GM18870 (cell line): ENCODE data around the gene AMPH.
"Not testable (repeated sequence)": the region's sequence is repeated elsewhere in the genome, so short reads cannot be mapped to it uniquely, and the experiment has no call there.

ENCODE experiments used
- ATAC-seq: cut with Tn5 transposase; IDR thresholded peaks from one replicate; pipeline ENCODE4 v1.9.1; 2021; ENCODE audit warnings: moderate library complexity; ENCODE audit not compliant: unreplicated experiment

AMPH gene

GRCh38 chr7:38628630-38629385, 2.4 kb downstream of the AMPH start:
- no peak for ATAC-seq

GRCh38 chr7:38625866-38626265, 5.3 kb downstream of the AMPH start:
- ATAC-seq = no peak

- no peak for ATAC-seq
Measured at GRCh38 chr7:38615665-38616064, 15.5 kb downstream of the AMPH start.

- ATAC-seq = no peak
Measured at GRCh38 chr7:38607466-38607865, 23.7 kb downstream of the AMPH start.

GRCh38 chr7:38600741-38601140, 30.4 kb downstream of the AMPH start:
- ATAC-seq = no peak

- no peak for ATAC-seq
Measured at GRCh38 chr7:38594949-38595348, 36.2 kb downstream of the AMPH start.

GRCh38 chr7:38592737-38593288, 38.4 kb downstream of the AMPH start:
- no peak for ATAC-seq

- no peak for ATAC-seq
Measured at GRCh38 chr7:38585572-38586354, 45.4 kb downstream of the AMPH start.

GRCh38 chr7:38584443-38585210, 46.5 kb downstream of the AMPH start:
- ATAC-seq = no peak

GRCh38 chr7:38580485-38580884, 50.7 kb downstream of the AMPH start:
- no peak for ATAC-seq

- ATAC-seq = no peak
Measured at GRCh38 chr7:38574086-38574485, 57.1 kb downstream of the AMPH start.

GRCh38 chr7:38571620-38572019, 59.6 kb downstream of the AMPH start:
- not testable (repeated sequence) for ATAC-seq

GRCh38 chr7:38568497-38568896, 62.7 kb downstream of the AMPH start:
- ATAC-seq = no peak

GRCh38 chr7:38565289-38565688, 65.9 kb downstream of the AMPH start:
- no peak for ATAC-seq

- ATAC-seq = no peak
Measured at GRCh38 chr7:38563741-38564140, 67.4 kb downstream of the AMPH start.

- ATAC-seq = no peak
Measured at GRCh38 chr7:38561166-38561565, 70.0 kb downstream of the AMPH start.

- ATAC-seq = no peak
Measured at GRCh38 chr7:38558761-38559345, 72.3 kb downstream of the AMPH start.

GRCh38 chr7:38554586-38554985, 76.6 kb downstream of the AMPH start:
- no peak for ATAC-seq

GRCh38 chr7:38550836-38551235, 80.3 kb downstream of the AMPH start:
- no peak for ATAC-seq

GRCh38 chr7:38548605-38549004, 82.6 kb downstream of the AMPH start:
- no peak for ATAC-seq

- ATAC-seq = no peak
Measured at GRCh38 chr7:38546763-38547162, 84.4 kb downstream of the AMPH start.
